ENCODE data around the gene NTN5.
A peak's percentile ranks its signal among the peaks of the same experiment; 100 is the strongest.

The NTN5 gene

DNA sequence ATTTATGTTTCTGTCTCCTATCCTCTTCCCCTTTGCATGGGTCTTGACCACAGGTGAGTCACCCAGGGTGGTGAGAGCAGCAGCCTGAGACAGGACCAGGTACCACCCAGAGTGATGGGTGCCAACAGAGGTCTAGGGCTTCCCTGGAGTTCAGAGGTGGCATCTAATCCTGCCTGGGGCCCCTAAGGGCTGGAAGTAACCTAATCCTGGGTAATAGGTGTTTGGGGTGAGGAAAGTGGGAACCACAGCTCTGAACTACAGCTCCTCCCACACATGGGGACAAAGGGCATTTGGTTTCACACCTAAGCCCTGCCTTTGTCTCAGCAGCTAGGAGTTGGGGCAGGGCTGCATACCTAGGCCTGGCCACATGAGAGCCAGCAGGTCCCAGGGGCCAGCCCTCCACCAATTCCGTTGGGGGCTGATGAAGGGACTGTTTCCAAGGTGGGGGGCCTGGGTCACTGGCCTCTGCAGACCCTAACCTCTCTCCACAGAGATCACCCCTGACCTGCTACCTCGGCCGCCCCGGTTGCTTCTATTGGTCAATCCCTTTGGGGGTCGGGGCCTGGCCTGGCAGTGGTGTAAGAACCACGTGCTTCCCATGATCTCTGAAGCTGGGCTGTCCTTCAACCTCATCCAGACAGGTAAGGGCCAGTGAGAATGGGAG is 45.5 kb downstream of the NTN5 start:
- H3K4me3 ChIP-seq (ENCODE audit: low read length), result no peak overlapping the region
- TF ChIP-seq, protein P1, sequence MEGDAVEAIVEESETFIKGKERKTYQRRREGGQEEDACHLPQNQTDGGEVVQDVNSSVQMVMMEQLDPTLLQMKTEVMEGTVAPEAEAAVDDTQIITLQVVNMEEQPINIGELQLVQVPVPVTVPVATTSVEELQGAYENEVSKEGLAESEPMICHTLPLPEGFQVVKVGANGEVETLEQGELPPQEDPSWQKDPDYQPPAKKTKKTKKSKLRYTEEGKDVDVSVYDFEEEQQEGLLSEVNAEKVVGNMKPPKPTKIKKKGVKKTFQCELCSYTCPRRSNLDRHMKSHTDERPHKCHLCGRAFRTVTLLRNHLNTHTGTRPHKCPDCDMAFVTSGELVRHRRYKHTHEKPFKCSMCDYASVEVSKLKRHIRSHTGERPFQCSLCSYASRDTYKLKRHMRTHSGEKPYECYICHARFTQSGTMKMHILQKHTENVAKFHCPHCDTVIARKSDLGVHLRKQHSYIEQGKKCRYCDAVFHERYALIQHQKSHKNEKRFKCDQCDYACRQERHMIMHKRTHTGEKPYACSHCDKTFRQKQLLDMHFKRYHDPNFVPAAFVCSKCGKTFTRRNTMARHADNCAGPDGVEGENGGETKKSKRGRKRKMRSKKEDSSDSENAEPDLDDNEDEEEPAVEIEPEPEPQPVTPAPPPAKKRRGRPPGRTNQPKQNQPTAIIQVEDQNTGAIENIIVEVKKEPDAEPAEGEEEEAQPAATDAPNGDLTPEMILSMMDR (conservative IDR thresholded peaks at IDR 0.05; ENCODE audit: low read length), result no peak
- DNase-seq (ENCODE audit: low read depth), result no peak

DNA sequence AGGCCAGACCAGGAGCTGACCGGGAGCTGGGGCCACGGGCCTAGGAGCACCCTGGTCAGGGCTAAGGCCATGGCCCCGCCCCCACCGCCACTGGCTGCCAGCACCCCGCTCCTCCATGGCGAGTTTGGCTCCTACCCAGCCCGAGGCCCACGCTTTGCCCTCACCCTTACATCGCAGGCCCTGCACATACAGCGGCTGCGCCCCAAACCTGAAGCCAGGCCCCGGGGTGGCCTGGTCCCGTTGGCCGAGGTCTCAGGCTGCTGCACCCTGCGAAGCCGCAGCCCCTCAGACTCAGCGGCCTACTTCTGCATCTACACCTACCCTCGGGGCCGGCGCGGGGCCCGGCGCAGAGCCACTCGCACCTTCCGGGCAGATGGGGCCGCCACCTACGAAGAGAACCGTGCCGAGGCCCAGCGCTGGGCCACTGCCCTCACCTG is 46.9 kb downstream of the NTN5 start:
- TF ChIP-seq, protein P1 (conservative IDR thresholded peaks at IDR 0.05; ENCODE audit: low read length), result no peak
- no peak for DNase-seq (ENCODE audit: low read depth)
- H3K4me3 ChIP-seq (ENCODE audit: low read length), result no peak overlapping the region

DNA sequence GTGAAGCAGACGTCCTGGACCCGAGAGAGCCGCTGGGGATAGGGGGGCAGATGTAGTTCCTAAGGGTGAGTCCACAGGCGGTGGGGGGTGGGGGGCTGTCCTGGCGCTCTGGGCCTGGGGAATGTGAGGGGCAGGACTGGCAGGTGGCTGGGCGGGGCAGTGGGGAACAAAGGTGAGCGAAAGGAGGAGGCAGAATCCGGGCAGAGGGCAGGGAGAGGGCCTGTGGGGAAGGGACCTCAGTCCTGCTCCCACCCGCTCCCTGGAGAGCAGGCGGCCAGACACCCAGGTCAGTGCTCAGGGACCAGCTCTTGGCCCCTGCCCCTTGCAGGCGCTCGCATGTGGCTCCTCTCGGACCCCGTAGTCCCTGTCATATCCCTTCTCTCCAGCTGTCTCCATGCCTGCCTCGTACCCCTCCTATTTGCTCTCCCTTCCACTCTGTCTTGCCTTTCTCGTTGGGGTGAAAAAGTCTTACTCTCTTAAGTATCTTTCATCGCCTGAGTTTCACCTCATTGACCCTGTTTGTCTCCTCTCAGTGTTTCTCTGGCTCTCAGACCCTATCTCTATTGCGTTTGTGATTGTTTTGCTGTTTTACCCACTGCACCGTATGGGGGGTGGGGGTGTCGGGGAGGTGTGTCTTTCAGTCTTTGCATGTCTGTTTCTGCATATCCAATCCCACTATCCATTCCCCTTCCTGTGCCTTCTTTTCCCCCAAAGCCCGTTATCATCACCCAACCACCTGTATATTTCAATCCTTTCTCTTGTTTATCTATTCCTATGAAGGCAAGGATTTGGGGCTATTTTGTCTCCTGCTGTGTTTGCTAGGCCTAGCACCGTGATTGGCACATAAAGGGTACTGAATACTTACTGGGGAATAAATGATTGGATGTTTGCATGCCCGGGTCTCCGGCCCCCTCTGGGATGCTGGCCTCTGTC is 47.8 kb downstream of the NTN5 start:
- peak overlapping the region; percentile 69 for H3K4me3 ChIP-seq (ENCODE audit: low read length)
- no peak for DNase-seq (ENCODE audit: low read depth)
- TF ChIP-seq, protein P1 (conservative IDR thresholded peaks at IDR 0.05; ENCODE audit: low read length), result no peak

DNA sequence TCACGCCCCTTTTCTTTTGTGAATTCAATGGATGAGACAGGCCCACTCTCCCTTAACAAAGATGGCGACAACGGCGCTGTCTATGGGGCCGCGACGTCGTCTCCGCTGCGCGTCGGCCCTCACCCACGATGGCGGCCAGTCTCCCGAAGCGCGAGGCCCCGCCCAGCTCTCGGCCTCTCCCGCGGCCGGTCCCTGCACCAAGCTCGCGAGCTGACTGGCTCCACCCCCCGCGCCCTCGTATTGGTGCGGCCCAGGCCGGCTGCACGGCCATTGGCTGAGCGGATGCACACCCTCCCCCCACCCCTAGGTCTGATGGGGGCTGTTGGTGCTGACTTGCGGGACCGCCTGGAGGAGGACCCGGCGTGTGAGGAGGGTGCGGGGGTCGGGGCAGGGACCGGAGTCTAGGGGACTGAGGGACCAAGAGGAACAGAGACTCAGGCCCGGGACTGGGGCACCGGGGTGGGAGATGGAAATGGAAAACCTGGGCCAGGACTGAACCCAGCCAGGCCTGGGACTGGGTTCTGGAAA is 48.7 kb downstream of the NTN5 start:
- peak; percentile 97 for DNase-seq (ENCODE audit: low read depth)
- TF ChIP-seq, protein P1 (conservative IDR thresholded peaks at IDR 0.05; ENCODE audit: low read length), result no peak
- H3K4me3 ChIP-seq (ENCODE audit: low read length), result peak overlapping the region; percentile 69

DNA sequence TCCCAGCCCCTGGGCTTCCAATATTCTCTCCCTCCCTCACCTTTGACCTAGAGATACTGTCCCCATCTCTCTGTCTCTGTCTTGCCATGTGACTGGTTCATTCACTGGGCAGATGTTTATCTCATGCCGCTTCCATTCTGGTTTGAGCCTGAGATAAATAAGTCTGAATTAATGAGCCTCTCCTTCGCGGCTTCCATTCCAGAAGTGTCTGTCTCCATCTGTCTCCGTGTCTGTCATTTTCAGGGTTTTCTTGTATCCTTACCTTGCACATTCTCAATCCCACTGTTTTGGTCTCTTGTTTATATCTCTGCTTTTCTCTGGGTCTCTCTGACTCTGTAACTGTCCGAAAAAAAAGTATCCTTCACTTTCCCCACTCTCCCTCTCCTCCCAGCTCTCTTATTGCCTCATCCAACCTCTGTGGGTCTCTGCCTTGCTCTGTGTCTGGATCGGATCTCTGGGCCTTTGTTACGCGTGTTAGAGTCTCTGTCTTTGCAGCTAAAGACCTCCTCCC is 49.2 kb downstream of the NTN5 start:
- TF ChIP-seq, protein P1 (conservative IDR thresholded peaks at IDR 0.05; ENCODE audit: low read length), result no peak
- H3K4me3 ChIP-seq (ENCODE audit: low read length), result peak overlapping the region; percentile 59
- DNase-seq (ENCODE audit: low read depth), result no peak

DNA sequence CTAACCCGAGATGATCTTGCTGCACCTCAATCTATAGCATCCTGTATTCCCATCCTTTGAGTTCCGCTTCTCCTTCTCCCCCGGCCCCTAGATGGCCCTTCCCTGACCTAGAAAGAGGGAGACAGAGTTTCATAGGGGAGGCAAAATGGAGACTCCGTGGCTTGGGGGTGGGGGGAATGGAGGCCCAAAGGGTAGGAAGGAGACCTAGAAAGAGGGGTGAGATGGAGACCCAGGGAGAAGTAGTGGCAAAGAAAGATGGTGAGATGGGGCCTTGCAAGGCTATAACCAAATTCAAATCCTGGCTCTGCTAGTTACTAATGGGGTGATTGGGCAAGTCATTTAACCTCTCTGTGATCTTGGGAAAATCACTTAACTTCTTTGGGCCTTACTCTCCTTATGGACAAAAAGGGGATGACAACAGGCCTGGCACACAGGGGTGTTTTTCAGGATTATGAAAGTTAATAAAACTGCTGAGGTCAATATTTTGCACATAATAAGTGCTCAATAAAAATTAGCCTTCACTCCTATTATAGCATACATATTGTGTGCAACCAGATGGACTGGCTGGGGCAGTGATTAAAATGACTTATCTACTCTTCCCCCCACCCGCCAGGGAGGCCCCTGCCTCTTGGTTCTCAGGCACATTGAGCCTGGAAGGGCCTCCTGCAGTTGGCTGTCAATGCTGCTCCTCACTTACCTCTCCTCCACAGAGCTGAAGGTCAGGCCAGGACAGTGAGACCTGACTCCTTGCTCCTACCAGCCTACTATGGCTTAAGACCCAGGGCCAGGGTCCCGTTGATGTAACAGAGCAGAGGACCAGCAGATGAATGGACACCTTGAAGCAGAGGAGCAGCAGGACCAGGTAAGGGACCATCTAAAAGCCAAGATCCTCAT is 52.9 kb downstream of the NTN5 start:
- H3K4me3 ChIP-seq (ENCODE audit: low read length), result peak overlapping the region; percentile 92
- DNase-seq (ENCODE audit: low read depth), result peak; percentile 53
- TF ChIP-seq, protein P1 (conservative IDR thresholded peaks at IDR 0.05; ENCODE audit: low read length), result no peak; the same call in 1 of the 2 replicates
